ENCODE results near the gene KRT23.

The KRT23 gene

GRCh38 chr17:40950176-40950575 is 12.7 kb upstream of the KRT23 start:
- no peaks in the 10 kb centered on the region for H3K36me3 ChIP-seq (ENCODE audit: control insufficient read depth in 2 of 2, insufficient read depth in 2 of 2, low read length in 2 of 2)
- peaks cover 9 to 14% of the 10 kb centered on the region in 2 donors for H3K27me3 ChIP-seq (ENCODE audit: control insufficient read depth in 1 of 2, insufficient read depth in 2 of 2, low read length in 2 of 2)
- no peak overlapping the region for H3K9ac ChIP-seq (ENCODE audit: low read length in 2 of 2)
- H3K27ac ChIP-seq (ENCODE audit: low read length): no peak overlapping the region
- no peaks in the 10 kb centered on the region for H3K9me3 ChIP-seq (ENCODE audit: control insufficient read depth in 2 of 2, low read length in 2 of 2)
- H3K4me3 ChIP-seq (ENCODE audit: low read length in 2 of 2): no peak overlapping the region
- H3K4me1 ChIP-seq (ENCODE audit: control insufficient read depth, insufficient read depth, low read length): no peaks in the 10 kb centered on the region

GRCh38 chr17:40949418-40949817 is 12.0 kb upstream of the KRT23 start:
- Histone ChIP-seq H3K27me3 (ENCODE audit: control insufficient read depth in 1 of 2, insufficient read depth in 2 of 2, low read length in 2 of 2) (peaks cover 9 to 14% of the 10 kb centered on the region in 2 donors), H3K27ac (ENCODE audit: low read length) (no peak overlapping the region), H3K36me3 (ENCODE audit: control insufficient read depth in 2 of 2, insufficient read depth in 2 of 2, low read length in 2 of 2) (no peaks in the 10 kb centered on the region), H3K9ac (ENCODE audit: low read length in 2 of 2) (no peak overlapping the region), H3K4me3 (ENCODE audit: low read length in 2 of 2) (no peak overlapping the region), H3K4me1 (ENCODE audit: control insufficient read depth, insufficient read depth, low read length) (no peaks in the 10 kb centered on the region), H3K9me3 (ENCODE audit: control insufficient read depth in 2 of 2, low read length in 2 of 2) (no peaks in the 10 kb centered on the region)

- Histone ChIP-seq H3K9ac (ENCODE audit: low read length in 2 of 2) (no peak overlapping the region), H3K4me3 (ENCODE audit: low read length in 2 of 2) (no peak overlapping the region), H3K27ac (ENCODE audit: low read length) (no peak overlapping the region), H3K36me3 (ENCODE audit: control insufficient read depth in 2 of 2, insufficient read depth in 2 of 2, low read length in 2 of 2) (no peaks in the 10 kb centered on the region), H3K9me3 (ENCODE audit: control insufficient read depth in 2 of 2, low read length in 2 of 2) (no peaks in the 10 kb centered on the region), H3K27me3 (ENCODE audit: control insufficient read depth in 1 of 2, insufficient read depth in 2 of 2, low read length in 2 of 2) (peaks cover 9 to 14% of the 10 kb centered on the region in 2 donors), H3K4me1 (ENCODE audit: control insufficient read depth, insufficient read depth, low read length) (no peaks in the 10 kb centered on the region)
These were observed 10.5 kb upstream of the KRT23 start for GRCh38 chr17:40947929-40948328.

- Histone ChIP-seq H3K9ac (ENCODE audit: low read length in 2 of 2) (no peak overlapping the region), H3K4me3 (ENCODE audit: low read length in 2 of 2) (no peak overlapping the region), H3K27ac (ENCODE audit: low read length) (no peak overlapping the region), H3K36me3 (ENCODE audit: control insufficient read depth in 2 of 2, insufficient read depth in 2 of 2, low read length in 2 of 2) (no peaks in the 10 kb centered on the region), H3K27me3 (ENCODE audit: control insufficient read depth in 1 of 2, insufficient read depth in 2 of 2, low read length in 2 of 2) (peaks cover 9 to 14% of the 10 kb centered on the region in 2 donors), H3K9me3 (ENCODE audit: control insufficient read depth in 2 of 2, low read length in 2 of 2) (no peaks in the 10 kb centered on the region), H3K4me1 (ENCODE audit: control insufficient read depth, insufficient read depth, low read length) (no peaks in the 10 kb centered on the region)
These were observed 8.0 kb upstream of the KRT23 start for GRCh38 chr17:40945414-40945813.

- Histone ChIP-seq H3K36me3 (ENCODE audit: control insufficient read depth in 2 of 2, insufficient read depth in 2 of 2, low read length in 2 of 2) (no peaks in the 10 kb centered on the region), H3K9me3 (ENCODE audit: control insufficient read depth in 2 of 2, low read length in 2 of 2) (no peaks in the 10 kb centered on the region), H3K4me3 (ENCODE audit: low read length in 2 of 2) (no peak overlapping the region), H3K9ac (ENCODE audit: low read length in 2 of 2) (no peak overlapping the region), H3K27ac (ENCODE audit: low read length) (no peak overlapping the region), H3K27me3 (ENCODE audit: control insufficient read depth in 1 of 2, insufficient read depth in 2 of 2, low read length in 2 of 2) (peaks cover 8 to 11% of the 10 kb centered on the region in 2 donors), H3K4me1 (ENCODE audit: control insufficient read depth, insufficient read depth, low read length) (no peaks in the 10 kb centered on the region)
These were observed 7.1 kb upstream of the KRT23 start for GRCh38 chr17:40944531-40944930.

GRCh38 chr17:40942553-40942952 is 5.1 kb upstream of the KRT23 start:
- Histone ChIP-seq H3K4me1 (ENCODE audit: control insufficient read depth, insufficient read depth, low read length) (no peaks in the 10 kb centered on the region), H3K27me3 (ENCODE audit: control insufficient read depth in 1 of 2, insufficient read depth in 2 of 2, low read length in 2 of 2) (peaks cover 5 to 6% of the 10 kb centered on the region in 2 donors), H3K4me3 (ENCODE audit: low read length in 2 of 2) (no peak overlapping the region), H3K9ac (ENCODE audit: low read length in 2 of 2) (no peak overlapping the region), H3K27ac (ENCODE audit: low read length) (no peak overlapping the region), H3K9me3 (ENCODE audit: control insufficient read depth in 2 of 2, low read length in 2 of 2) (no peaks in the 10 kb centered on the region), H3K36me3 (ENCODE audit: control insufficient read depth in 2 of 2, insufficient read depth in 2 of 2, low read length in 2 of 2) (no peaks in the 10 kb centered on the region)

GRCh38 chr17:40940266-40940665 is 2.8 kb upstream of the KRT23 start:
- Histone ChIP-seq H3K4me3 (ENCODE audit: low read length in 2 of 2) (no peak overlapping the region), H3K4me1 (ENCODE audit: control insufficient read depth, insufficient read depth, low read length) (no peaks in the 10 kb centered on the region), H3K9ac (ENCODE audit: low read length in 2 of 2) (no peak overlapping the region), H3K27ac (ENCODE audit: low read length) (no peak overlapping the region), H3K9me3 (ENCODE audit: control insufficient read depth in 2 of 2, low read length in 2 of 2) (no peaks in the 10 kb centered on the region), H3K27me3 (ENCODE audit: control insufficient read depth in 1 of 2, insufficient read depth in 2 of 2, low read length in 2 of 2) (peaks cover 0 to 2% of the 10 kb centered on the region in 2 donors), H3K36me3 (ENCODE audit: control insufficient read depth in 2 of 2, insufficient read depth in 2 of 2, low read length in 2 of 2) (no peaks in the 10 kb centered on the region)

GRCh38 chr17:40938981-40939380 is 1.5 kb upstream of the KRT23 start:
- H3K27me3 ChIP-seq (ENCODE audit: control insufficient read depth in 1 of 2, insufficient read depth in 2 of 2, low read length in 2 of 2): peaks cover 0 to 2% of the 10 kb centered on the region in 2 donors
- no peaks in the 10 kb centered on the region for H3K9me3 ChIP-seq (ENCODE audit: control insufficient read depth in 2 of 2, low read length in 2 of 2)
- no peak overlapping the region for H3K4me3 ChIP-seq (ENCODE audit: low read length in 2 of 2)
- H3K9ac ChIP-seq (ENCODE audit: low read length in 2 of 2): no peak overlapping the region
- H3K27ac ChIP-seq (ENCODE audit: low read length): no peak overlapping the region
- H3K36me3 ChIP-seq (ENCODE audit: control insufficient read depth in 2 of 2, insufficient read depth in 2 of 2, low read length in 2 of 2): no peaks in the 10 kb centered on the region
- no peaks in the 10 kb centered on the region for H3K4me1 ChIP-seq (ENCODE audit: control insufficient read depth, insufficient read depth, low read length)

GRCh38 chr17:40936976-40937375 is 470 bp downstream of the KRT23 start:
- H3K4me3 ChIP-seq (ENCODE audit: low read length in 2 of 2): no peak overlapping the region
- H3K9me3 ChIP-seq (ENCODE audit: control insufficient read depth in 2 of 2, low read length in 2 of 2): no peaks in the 10 kb centered on the region
- peaks cover 0 to 2% of the 10 kb centered on the region in 2 donors for H3K27me3 ChIP-seq (ENCODE audit: control insufficient read depth in 1 of 2, insufficient read depth in 2 of 2, low read length in 2 of 2)
- no peaks in the 10 kb centered on the region for H3K36me3 ChIP-seq (ENCODE audit: control insufficient read depth in 2 of 2, insufficient read depth in 2 of 2, low read length in 2 of 2)
- no peaks in the 10 kb centered on the region for H3K4me1 ChIP-seq (ENCODE audit: control insufficient read depth, insufficient read depth, low read length)
- H3K27ac ChIP-seq (ENCODE audit: low read length): no peak overlapping the region
- no peak overlapping the region for H3K9ac ChIP-seq (ENCODE audit: low read length in 2 of 2)

- no peak overlapping the region for H3K9ac ChIP-seq (ENCODE audit: low read length in 2 of 2)
- peaks cover 0 to 2% of the 10 kb centered on the region in 2 donors for H3K27me3 ChIP-seq (ENCODE audit: control insufficient read depth in 1 of 2, insufficient read depth in 2 of 2, low read length in 2 of 2)
- no peaks in the 10 kb centered on the region for H3K4me1 ChIP-seq (ENCODE audit: control insufficient read depth, insufficient read depth, low read length)
- H3K36me3 ChIP-seq (ENCODE audit: control insufficient read depth in 2 of 2, insufficient read depth in 2 of 2, low read length in 2 of 2): no peaks in the 10 kb centered on the region
- H3K4me3 ChIP-seq (ENCODE audit: low read length in 2 of 2): no peak overlapping the region
- no peaks in the 10 kb centered on the region for H3K9me3 ChIP-seq (ENCODE audit: control insufficient read depth in 2 of 2, low read length in 2 of 2)
- no peak overlapping the region for H3K27ac ChIP-seq (ENCODE audit: low read length)
These were observed 942 bp downstream of the KRT23 start for GRCh38 chr17:40936437-40936971.

GRCh38 chr17:40935624-40936023 is 1.8 kb downstream of the KRT23 start:
- Histone ChIP-seq H3K36me3 (ENCODE audit: control insufficient read depth in 2 of 2, insufficient read depth in 2 of 2, low read length in 2 of 2) (no peaks in the 10 kb centered on the region), H3K4me1 (ENCODE audit: control insufficient read depth, insufficient read depth, low read length) (no peaks in the 10 kb centered on the region), H3K27ac (ENCODE audit: low read length) (no peak overlapping the region), H3K9ac (ENCODE audit: low read length in 2 of 2) (no peak overlapping the region), H3K4me3 (ENCODE audit: low read length in 2 of 2) (no peak overlapping the region), H3K9me3 (ENCODE audit: control insufficient read depth in 2 of 2, low read length in 2 of 2) (no peaks in the 10 kb centered on the region), H3K27me3 (ENCODE audit: control insufficient read depth in 1 of 2, insufficient read depth in 2 of 2, low read length in 2 of 2) (peaks cover 0 to 2% of the 10 kb centered on the region in 2 donors)

All from stomach smooth muscle (tissue), 2 donors.